Measurements from ENCODE around the gene PRKAG2.

DNA sequence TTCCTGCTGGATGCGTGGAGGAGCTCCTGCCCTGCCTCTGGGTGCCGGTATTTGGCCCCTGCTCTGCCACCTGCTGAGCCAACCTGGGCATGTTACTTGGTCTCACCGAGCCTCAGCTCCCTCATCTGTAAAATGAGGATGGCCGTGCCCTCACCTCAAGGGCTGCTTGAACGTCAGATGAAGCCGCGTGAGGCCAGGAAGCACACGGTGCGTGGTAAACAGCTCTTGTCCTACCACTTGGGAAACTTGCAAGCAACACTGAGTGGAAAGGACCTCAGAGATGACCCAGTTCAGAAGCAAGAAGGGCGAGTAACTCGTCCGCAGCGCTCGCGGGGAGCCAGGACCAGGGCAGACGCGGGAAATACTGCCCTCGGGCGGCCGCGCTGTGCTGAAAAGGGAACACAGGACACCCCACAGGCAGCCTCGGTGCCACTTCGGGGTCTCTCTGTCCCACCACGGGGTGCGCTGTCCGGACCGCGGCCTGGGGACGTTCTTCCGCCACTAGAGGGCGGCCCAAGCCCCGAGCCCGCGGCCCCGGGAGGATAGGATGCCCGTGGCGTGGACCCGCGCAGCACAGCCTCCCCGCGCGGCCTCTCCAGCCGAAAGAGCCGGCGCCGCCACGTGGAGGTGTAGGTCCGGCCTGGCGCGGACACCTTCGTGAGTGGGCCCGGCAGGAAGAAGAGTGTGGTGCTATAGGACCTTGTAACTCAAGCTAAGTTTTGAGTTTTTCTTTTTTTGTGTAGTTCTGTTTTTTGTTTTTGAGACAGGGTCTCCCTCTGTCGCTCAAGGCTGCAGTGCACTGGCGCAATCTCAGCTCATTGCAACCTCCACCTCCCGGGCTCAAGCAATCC lies 94.1 kb downstream of the PRKAG2 start:
- TF ChIP-seq, protein P1, sequence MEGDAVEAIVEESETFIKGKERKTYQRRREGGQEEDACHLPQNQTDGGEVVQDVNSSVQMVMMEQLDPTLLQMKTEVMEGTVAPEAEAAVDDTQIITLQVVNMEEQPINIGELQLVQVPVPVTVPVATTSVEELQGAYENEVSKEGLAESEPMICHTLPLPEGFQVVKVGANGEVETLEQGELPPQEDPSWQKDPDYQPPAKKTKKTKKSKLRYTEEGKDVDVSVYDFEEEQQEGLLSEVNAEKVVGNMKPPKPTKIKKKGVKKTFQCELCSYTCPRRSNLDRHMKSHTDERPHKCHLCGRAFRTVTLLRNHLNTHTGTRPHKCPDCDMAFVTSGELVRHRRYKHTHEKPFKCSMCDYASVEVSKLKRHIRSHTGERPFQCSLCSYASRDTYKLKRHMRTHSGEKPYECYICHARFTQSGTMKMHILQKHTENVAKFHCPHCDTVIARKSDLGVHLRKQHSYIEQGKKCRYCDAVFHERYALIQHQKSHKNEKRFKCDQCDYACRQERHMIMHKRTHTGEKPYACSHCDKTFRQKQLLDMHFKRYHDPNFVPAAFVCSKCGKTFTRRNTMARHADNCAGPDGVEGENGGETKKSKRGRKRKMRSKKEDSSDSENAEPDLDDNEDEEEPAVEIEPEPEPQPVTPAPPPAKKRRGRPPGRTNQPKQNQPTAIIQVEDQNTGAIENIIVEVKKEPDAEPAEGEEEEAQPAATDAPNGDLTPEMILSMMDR (IDR thresholded peaks at IDR 0.05) = peak; percentile 80 to 90 (median 86)
- TF ChIP-seq POLR2A (IDR thresholded peaks at IDR 0.05) = no peak
